IMR-90 (cell line): ENCODE data around the gene RGMA. TPM values are rescaled to one million over a fixed set of nuclear protein-coding genes. Genes with fewer than 3 reads are reported as not detected.

Source experiments
- ATAC-seq: fragments of 200-7000 bp; cut with Tn5 transposase; 2 replicates; pipeline ENCODE4 v1.9.1; 2020; ENCODE audit warnings: low read depth, mild to moderate bottlenecking, moderate library complexity
- BruUV-seq: library from RNA; stranded (reverse); fragments of 400-500 nt; replicated peaks from 2 replicates; lab custom pipeline; 2021; lab: Mats Ljungman, UMichigan
- CTCF ChIA-PET: fragments of 300-600 bp; formaldehyde crosslinking; extraction: SDS; loops from one replicate; lab custom pipeline; 2021; ENCODE audit warnings: antibody characterized with exemption; lab: Yijun Ruan, JAX
- POLR2A ChIA-PET: fragments of 300-600 bp; sonication (Branson Sonifier 250); formaldehyde crosslinking; loops from one replicate; lab custom pipeline; 2022; ENCODE audit warnings: antibody characterized with exemption; ENCODE audit not compliant: unreplicated experiment; lab: Charles Lee
- DNase-seq: peaks from one replicate; pipeline ENCODE4 v3.0.0; 2013
- H2AFZ ChIP-seq: replicated peaks from 2 replicates; pipeline ENCODE3; 2013; ENCODE audit warnings: low read length, mild to moderate bottlenecking; ENCODE audit not compliant: poor library complexity
- H2AK5ac ChIP-seq: 2 replicates; pipeline ENCODE4 v1.6.1; 2013; ENCODE audit warnings: low read depth, low read length, inconsistent platforms
- H2AK9ac ChIP-seq: replicated peaks from 2 replicates; pipeline ENCODE3; 2013; ENCODE audit warnings: mild to moderate bottlenecking, low read depth, low read length, moderate library complexity; ENCODE audit not compliant: poor library complexity
- H2BK120ac ChIP-seq: 2 replicates; pipeline ENCODE4 v1.6.1; 2013; ENCODE audit warnings: low read depth, low read length, inconsistent platforms
- H2BK15ac ChIP-seq: 3 replicates; pipeline ENCODE4 v1.6.1; 2013; ENCODE audit warnings: low read depth, low read length, inconsistent platforms
- H2BK20ac ChIP-seq: 2 replicates; pipeline ENCODE4 v1.6.1; 2013; ENCODE audit warnings: low read depth, mild to moderate bottlenecking, inconsistent platforms, low read length, moderate library complexity
- H2BK5ac ChIP-seq: 2 replicates; pipeline ENCODE4 v1.6.1; 2013; ENCODE audit warnings: mild to moderate bottlenecking, low read depth, low read length, inconsistent platforms; ENCODE audit not compliant: poor library complexity, severe bottlenecking
- H3K14ac ChIP-seq: replicated peaks from 2 replicates; pipeline ENCODE4 v1.6.1; 2013; ENCODE audit warnings: low read depth, low read length, inconsistent platforms
- H3K18ac ChIP-seq: 2 replicates; pipeline ENCODE4 v1.6.1; 2013; ENCODE audit warnings: low read depth, low read length, control low read depth
- H3K23ac ChIP-seq: 2 replicates; pipeline ENCODE4 v1.6.1; 2013; ENCODE audit warnings: low read depth, low read length, inconsistent platforms
- H3K27ac ChIP-seq: 2 replicates; pipeline ENCODE4 v1.5.1; 2013; ENCODE audit warnings: mild to moderate bottlenecking, control low read depth, low read length; ENCODE audit not compliant: insufficient read depth
- H3K27me3 ChIP-seq: 2 replicates; pipeline ENCODE4 v1.6.1; 2013; ENCODE audit warnings: low read length; ENCODE audit not compliant: control insufficient read depth, insufficient read depth
- H3K36me3 ChIP-seq: 2 replicates; pipeline ENCODE4 v1.6.1; 2013; ENCODE audit warnings: low read length, mixed read lengths; ENCODE audit not compliant: control insufficient read depth, insufficient read depth
- H3K4ac ChIP-seq: 2 replicates; pipeline ENCODE4 v1.6.1; 2013; ENCODE audit warnings: low read depth, low read length, inconsistent platforms
- H3K4me1 ChIP-seq: 2 replicates; pipeline ENCODE4 v1.6.1; 2013; ENCODE audit warnings: low read length, mixed read lengths; ENCODE audit not compliant: control insufficient read depth, insufficient read depth
- H3K4me2 ChIP-seq: 2 replicates; pipeline ENCODE4 v1.6.1; 2013; ENCODE audit warnings: low read depth, mild to moderate bottlenecking, control low read depth, low read length, moderate library complexity
- H3K4me3 ChIP-seq: 2 replicates; pipeline ENCODE4 v1.5.1; 2013; ENCODE audit warnings: low read depth, mild to moderate bottlenecking, control low read depth, low read length, moderate library complexity; ENCODE audit not compliant: insufficient read depth
- H3K56ac ChIP-seq: 2 replicates; pipeline ENCODE4 v1.6.1; 2013; ENCODE audit warnings: low read length, inconsistent platforms; ENCODE audit not compliant: insufficient read depth; ENCODE audit errors: extremely low read depth
- H3K79me1 ChIP-seq, 2 experiments: 2 replicates each; pipeline ENCODE4 v1.6.1; 2013; ENCODE audit warnings: low read length in 2 of 2, inconsistent platforms in 1 of 2, low read depth in 1 of 2
- H3K9ac ChIP-seq: 2 replicates; pipeline ENCODE4 v1.6.1; 2013; ENCODE audit warnings: low read depth, low read length, control low read depth
- H3K9me1 ChIP-seq: 2 replicates; pipeline ENCODE4 v1.6.1; 2013; ENCODE audit warnings: low read length, inconsistent platforms; ENCODE audit not compliant: insufficient read depth
- H3K9me3 ChIP-seq: 2 replicates; pipeline ENCODE4 v1.6.1; 2013; ENCODE audit warnings: low read length; ENCODE audit not compliant: control insufficient read depth, insufficient read depth
- H4K20me1 ChIP-seq: 2 replicates; pipeline ENCODE4 v1.6.1; 2013; ENCODE audit warnings: low read length, inconsistent platforms; ENCODE audit not compliant: insufficient read depth
- H4K5ac ChIP-seq: 2 replicates; pipeline ENCODE4 v1.6.1; 2013; ENCODE audit warnings: mild to moderate bottlenecking, low read depth, low read length, control low read depth
- H4K8ac ChIP-seq, 2 experiments: 2 replicates each; pipeline ENCODE4 v1.6.1; 2013; ENCODE audit warnings: low read depth in 2 of 2, low read length in 2 of 2, control low read depth in 1 of 2, inconsistent platforms in 1 of 2
- H4K91ac ChIP-seq: 2 replicates; pipeline ENCODE4 v1.6.1; 2013; ENCODE audit warnings: low read depth, low read length, inconsistent platforms; ENCODE audit not compliant: insufficient read depth
- BHLHE40 ChIP-seq: fragments of 150-350 bp; IDR thresholded peaks from 2 replicates; pipeline ENCODE4 v1.6.1; 2016; ENCODE audit warnings: mild to moderate bottlenecking, low read depth, low read length
- CEBPB ChIP-seq: IDR thresholded peaks from 2 replicates; pipeline ENCODE4 v1.6.1; 2012; ENCODE audit warnings: low read depth, low read length, improper control_type of control experiment
- CHD1 ChIP-seq: IDR thresholded peaks from 2 replicates; pipeline ENCODE4 v1.6.1; 2012; ENCODE audit warnings: low read depth, low read length, improper control_type of control experiment
- CTCF ChIP-seq: conservative IDR thresholded peaks from 2 replicates; pipeline ENCODE4 v1.5.1; 2012; ENCODE audit warnings: mild to moderate bottlenecking, low read depth, low read length, improper control_type of control experiment
- FOS ChIP-seq: fragments of 150-350 bp; IDR thresholded peaks from 2 replicates; pipeline ENCODE4 v1.6.1; 2016; ENCODE audit warnings: low read depth, low read length
- MAFK ChIP-seq: IDR thresholded peaks from 2 replicates; pipeline ENCODE4 v1.6.1; 2012; ENCODE audit warnings: low read depth, low read length, improper control_type of control experiment
- MAZ ChIP-seq: IDR thresholded peaks from 2 replicates; pipeline ENCODE4 v1.6.1; 2012; ENCODE audit warnings: low read depth, mild to moderate bottlenecking, low read length, improper control_type of control experiment, moderate library complexity, borderline replicate concordance
- MXI1 ChIP-seq: IDR thresholded peaks from 2 replicates; pipeline ENCODE4 v1.6.1; 2012; ENCODE audit warnings: low read depth, mild to moderate bottlenecking, low read length, moderate library complexity, borderline replicate concordance
- NFE2L2 ChIP-seq: fragments of 150-350 bp; IDR thresholded peaks from 2 replicates; pipeline ENCODE4 v1.6.1; 2016; ENCODE audit warnings: low read depth, mild to moderate bottlenecking, low read length
- POLR2A ChIP-seq: IDR thresholded peaks from 2 replicates; pipeline ENCODE4 v1.6.1; 2012; ENCODE audit warnings: mild to moderate bottlenecking, low read depth, low read length
- RAD21 ChIP-seq: IDR thresholded peaks from 2 replicates; pipeline ENCODE4 v1.6.1; 2012; ENCODE audit warnings: low read length, improper control_type of control experiment
- RCOR1 ChIP-seq: IDR thresholded peaks from 2 replicates; pipeline ENCODE4 v1.6.1; 2012; ENCODE audit warnings: mild to moderate bottlenecking, low read length, improper control_type of control experiment; ENCODE audit not compliant: insufficient replicate concordance
- RFX5 ChIP-seq: IDR thresholded peaks from 2 replicates; pipeline ENCODE4 v1.8.0; 2012; ENCODE audit warnings: low read depth, mild to moderate bottlenecking, low read length, moderate library complexity
- SMC3 ChIP-seq: fragments of 150-350 bp; IDR thresholded peaks from 2 replicates; pipeline ENCODE4 v1.6.1; 2016; ENCODE audit warnings: low read depth, mild to moderate bottlenecking, antibody characterized with exemption, low read length, moderate library complexity
- WGBS, 2 experiments: methylation state at CpG; one replicate each; pipeline versions ENCODE4 v1.1.5 to v1.1.7; 2013; ENCODE audit warnings: missing lambda C conversion rate in 2 of 2; ENCODE audit not compliant: insufficient read length in 1 of 2; ENCODE audit errors: extremely low coverage in 2 of 2; 5-methylcytosine and 5-hydroxymethylcytosine counted together
- dilution Hi-C: fragments of 300-500 bp; cut with HindIII; formaldehyde crosslinking; loops from one replicate; pipeline ENCODE4 v1.14.3; 2018; ENCODE audit warnings: low sequenced_read_pairs; ENCODE audit not compliant: unreplicated experiment
- in situ Hi-C: fragments of 300-500 bp; cut with MboI; formaldehyde crosslinking; loops from 3 replicates; pipeline ENCODE4 v1.14.3; 2019; ENCODE audit warnings: low sequenced_read_pairs, inconsistent platforms, mixed read lengths
- intact Hi-C: fragments of 100-400 bp; cut with micrococcal nuclease; formaldehyde crosslinking; loops from 2 replicates; pipeline ENCODE4 v1.10.0; 2022
- polyA plus RNA-seq, 3 experiments: library from polyadenylated mRNA; depleted of rRNA; stranded (reverse); fragments of >200 nt; gene quantifications; 2 replicates each; pipeline ENCODE4 v1.2.3, GENCODE V29; 2012; ENCODE audit warnings: low replicate concordance in 1 of 3
- total RNA-seq: library from RNA; depleted of rRNA; stranded (reverse); fragments of >200 nt; gene quantifications from 2 replicates; pipeline ENCODE4 v1.2.3, GENCODE V29; 2012
- TF ChIP-seq, protein P1 (sequence below): fragments of 150-350 bp; IDR thresholded peaks from 2 replicates; pipeline ENCODE4 v1.6.1; 2017; ENCODE audit warnings: mild to moderate bottlenecking, antibody characterized with exemption, low read length, low read depth

Gene RGMA
- total and polyA plus RNA-seq, 2 of the 4 experiments (the other 2 are of a cell fraction), result 0.18 to 0.26 TPM

DNA sequence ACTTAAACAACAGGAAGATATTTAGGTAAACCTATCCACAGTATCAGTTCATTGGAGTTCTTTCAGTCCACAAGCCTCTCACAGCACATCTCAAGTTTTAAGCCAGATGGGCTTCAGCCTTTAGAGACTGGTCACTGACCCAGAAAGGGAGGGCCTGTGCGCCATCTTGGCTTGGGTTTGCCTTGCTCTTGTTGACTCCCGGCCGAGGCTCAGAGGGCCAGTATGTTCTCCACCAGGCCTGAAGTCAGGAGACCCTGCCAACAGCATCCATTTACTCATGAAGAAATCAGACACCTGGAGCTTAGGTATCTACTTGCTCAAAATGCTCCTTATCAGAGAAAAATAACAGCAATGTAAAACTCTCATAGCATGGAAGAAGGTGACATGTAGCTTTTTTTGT is 6.2 kb downstream of the RGMA start:
- no peak overlapping the region for H2AK5ac ChIP-seq
- H3K23ac ChIP-seq, result no peak overlapping the region
- no peak overlapping the region for H4K8ac ChIP-seq
- no peak overlapping the region for H2BK15ac ChIP-seq
- no peak overlapping the region for H3K4me3 ChIP-seq
- TF ChIP-seq CHD1 (no peak), NFE2L2 (no peak), CTCF (no peak), MXI1 (no peak), RCOR1 (no peak), MAFK (no peak), FOS (no peak), MAZ (no peak), POLR2A (no peak), SMC3 (no peak), CEBPB (no peak), RFX5 (no peak), BHLHE40 (no peak), RAD21 (no peak)
- TF ChIP-seq, protein P1, sequence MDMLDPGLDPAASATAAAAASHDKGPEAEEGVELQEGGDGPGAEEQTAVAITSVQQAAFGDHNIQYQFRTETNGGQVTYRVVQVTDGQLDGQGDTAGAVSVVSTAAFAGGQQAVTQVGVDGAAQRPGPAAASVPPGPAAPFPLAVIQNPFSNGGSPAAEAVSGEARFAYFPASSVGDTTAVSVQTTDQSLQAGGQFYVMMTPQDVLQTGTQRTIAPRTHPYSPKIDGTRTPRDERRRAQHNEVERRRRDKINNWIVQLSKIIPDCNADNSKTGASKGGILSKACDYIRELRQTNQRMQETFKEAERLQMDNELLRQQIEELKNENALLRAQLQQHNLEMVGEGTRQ, result no peak
- ChIA-PET POLR2A (no interaction called here), CTCF (no interaction called here)
- intact Hi-C loops (no loop called here), dilution Hi-C loops (no loop called here), in situ Hi-C loops (no loop called here)
- H2BK120ac ChIP-seq, result no peak overlapping the region
- H2AK9ac ChIP-seq, result no peak overlapping the region
- no CpG with 5 or more reads among the region's 3 CpGs for WGBS, 2 experiments
- ATAC-seq, result no peak
- no peaks in the 10 kb centered on the region for H3K4me1 ChIP-seq
- no peaks in the 10 kb centered on the region for H3K36me3 ChIP-seq
- H3K18ac ChIP-seq, result no peak overlapping the region
- no peak overlapping the region for H3K4ac ChIP-seq
- DNase-seq, result no peak
- H2AFZ ChIP-seq, result no peak overlapping the region
- no peak overlapping the region for H3K4me2 ChIP-seq
- no peaks in the 10 kb centered on the region for H3K79me1 ChIP-seq
- no peaks in the 10 kb centered on the region for H4K20me1 ChIP-seq
- H4K5ac ChIP-seq, result no peak overlapping the region
- no peak overlapping the region for H3K14ac ChIP-seq
- H3K9ac ChIP-seq, result no peak overlapping the region
- no peak overlapping the region for H4K91ac ChIP-seq
- H3K9me1 ChIP-seq, result no peaks in the 10 kb centered on the region
- no peaks in the 10 kb centered on the region for H3K9me3 ChIP-seq
- no peak overlapping the region for H3K56ac ChIP-seq
- H3K27ac ChIP-seq, result no peak overlapping the region
- H3K27me3 ChIP-seq, result peaks cover 44% of the 10 kb centered on the region
- BruUV-seq, result no TSS peak
- H2BK20ac ChIP-seq, result no peak overlapping the region
- no peak overlapping the region for H2BK5ac ChIP-seq
